H9 (cell line): ENCODE measurements around the gene KRTAP10-3. TPM values are rescaled to one million over a fixed set of nuclear protein-coding genes. Genes with fewer than 3 reads are reported as not detected.

Experiments used
- DNase-seq: peaks from one replicate; pipeline ENCODE4 v3.0.0-alpha.2; 2017
- H2AFZ ChIP-seq: one replicate; pipeline ENCODE4 v1.6.1; 2013; ENCODE audit warnings: mild to moderate bottlenecking, low read length, control low read depth, moderate library complexity
- H2AK5ac ChIP-seq: 2 replicates; pipeline ENCODE4 v1.6.1; 2013; ENCODE audit warnings: low read length, control low read depth, mixed read lengths; ENCODE audit not compliant: insufficient read length
- H2BK120ac ChIP-seq: one replicate; pipeline ENCODE4 v1.6.1; 2013; ENCODE audit warnings: low read depth, mild to moderate bottlenecking, low read length, control low read depth, inconsistent platforms; ENCODE audit not compliant: poor library complexity, severe bottlenecking
- H2BK12ac ChIP-seq: 2 replicates; pipeline ENCODE4 v1.6.1; 2013; ENCODE audit warnings: low read length, control low read depth, mixed read lengths, low read depth; ENCODE audit not compliant: insufficient read length
- H2BK15ac ChIP-seq: 2 replicates; pipeline ENCODE4 v1.6.1; 2013; ENCODE audit warnings: low read depth, low read length, control low read depth
- H2BK20ac ChIP-seq: one replicate; pipeline ENCODE4 v1.6.1; 2013; ENCODE audit warnings: low read depth, mild to moderate bottlenecking, low read length, control low read depth, inconsistent platforms; ENCODE audit not compliant: poor library complexity, severe bottlenecking
- H2BK5ac ChIP-seq: 2 replicates; pipeline ENCODE4 v1.6.1; 2013; ENCODE audit warnings: low read length, control low read depth, mixed read lengths; ENCODE audit not compliant: insufficient read length
- H3K14ac ChIP-seq: 2 replicates; pipeline ENCODE4 v1.6.1; 2013; ENCODE audit warnings: low read length, control low read depth; ENCODE audit not compliant: insufficient read depth
- H3K18ac ChIP-seq: 2 replicates; pipeline ENCODE4 v1.6.1; 2013; ENCODE audit warnings: low read depth, mild to moderate bottlenecking, mixed read lengths, low read length, control low read depth; ENCODE audit not compliant: insufficient read length
- H3K23ac ChIP-seq: 2 replicates; pipeline ENCODE4 v1.6.1; 2013; ENCODE audit warnings: low read length, control low read depth, mixed read lengths, low read depth; ENCODE audit not compliant: insufficient read length
- H3K23me2 ChIP-seq: 2 replicates; pipeline ENCODE4 v1.6.1; 2013; ENCODE audit warnings: low read depth, mild to moderate bottlenecking, mixed read lengths, low read length, control low read depth; ENCODE audit not compliant: insufficient read length, poor library complexity, severe bottlenecking
- H3K27ac ChIP-seq: 2 replicates; pipeline ENCODE4 v1.5.1; 2013; ENCODE audit warnings: low read length, control low read depth, mixed read lengths, low read depth; ENCODE audit not compliant: insufficient read length
- H3K27me3 ChIP-seq: 2 replicates; pipeline ENCODE4 v1.6.1; 2013; ENCODE audit warnings: low read length, control low read depth, inconsistent platforms; ENCODE audit not compliant: insufficient read depth
- H3K4ac ChIP-seq: 2 replicates; pipeline ENCODE4 v1.6.1; 2013; ENCODE audit warnings: low read depth, mild to moderate bottlenecking, control low read depth, inconsistent platforms, low read length, moderate library complexity
- H3K4me1 ChIP-seq: 2 replicates; pipeline ENCODE4 v1.6.1; 2013; ENCODE audit warnings: low read length, control low read depth, inconsistent platforms; ENCODE audit not compliant: insufficient read depth
- H3K4me2 ChIP-seq: 2 replicates; pipeline ENCODE4 v1.6.1; 2013; ENCODE audit warnings: low read length, control low read depth, mixed read lengths; ENCODE audit not compliant: insufficient read length, insufficient read depth
- H3K56ac ChIP-seq: 2 replicates; pipeline ENCODE4 v1.6.1; 2013; ENCODE audit warnings: low read depth, mild to moderate bottlenecking, mixed read lengths, low read length, control low read depth; ENCODE audit not compliant: insufficient read length
- H3K79me1 ChIP-seq: 2 replicates; pipeline ENCODE4 v1.6.1; 2013; ENCODE audit warnings: low read depth, mild to moderate bottlenecking, moderate library complexity, low read length, control low read depth, inconsistent platforms; ENCODE audit not compliant: insufficient read depth, poor library complexity, severe bottlenecking
- H3K79me2 ChIP-seq: 2 replicates; pipeline ENCODE4 v1.6.1; 2013; ENCODE audit warnings: low read length, control low read depth, inconsistent platforms; ENCODE audit not compliant: insufficient read depth
- H3K9ac ChIP-seq: 2 replicates; pipeline ENCODE4 v1.6.1; 2013; ENCODE audit warnings: low read length, control low read depth, mixed read lengths; ENCODE audit not compliant: insufficient read length; ENCODE audit errors: extremely low read depth
- H3K9me3 ChIP-seq: one replicate; pipeline ENCODE4 v1.6.1; 2013; ENCODE audit warnings: low read depth, low read length, inconsistent platforms; ENCODE audit not compliant: control insufficient read depth
- H3T11ph ChIP-seq: one replicate; pipeline ENCODE4 v1.6.1; 2013; ENCODE audit warnings: mild to moderate bottlenecking, low read length, control low read depth, inconsistent platforms
- H4K20me1 ChIP-seq: one replicate; pipeline ENCODE4 v1.6.1; 2013; ENCODE audit not compliant: control insufficient read depth, insufficient read length, insufficient read depth
- H4K5ac ChIP-seq: 2 replicates; pipeline ENCODE4 v1.6.1; 2013; ENCODE audit warnings: low read depth, mild to moderate bottlenecking, mixed read lengths, low read length, control low read depth; ENCODE audit not compliant: insufficient read length
- H4K8ac ChIP-seq: replicated peaks from 2 replicates; pipeline ENCODE4 v1.6.1; 2013; ENCODE audit warnings: low read length, control low read depth, mixed read lengths, low read depth; ENCODE audit not compliant: insufficient read length
- H4K91ac ChIP-seq: 2 replicates; pipeline ENCODE4 v1.6.1; 2013; ENCODE audit warnings: low read depth, mild to moderate bottlenecking, moderate library complexity, mixed read lengths, low read length, control low read depth; ENCODE audit not compliant: insufficient read length
- H3K27ac Mint-ChIP-seq, 3 experiments: 2 replicates in 2 of 3; 3 replicates in 1 of 3; pipeline ENCODE4 v1.8.0; 2020 to 2021; ENCODE audit warnings: mixed read lengths in 3 of 3, mild to moderate bottlenecking in 1 of 3, moderate library complexity in 1 of 3
- H3K27me3 Mint-ChIP-seq: 2 replicates; pipeline ENCODE4 v1.8.0; 2021; ENCODE audit warnings: low read depth, mild to moderate bottlenecking, moderate library complexity, mixed read lengths
- H3K36me3 Mint-ChIP-seq, 3 experiments: 2 replicates in 2 of 3; 3 replicates in 1 of 3; pipeline ENCODE4 v1.8.0; 2020 to 2021; ENCODE audit warnings: low read depth in 3 of 3, mixed read lengths in 3 of 3; ENCODE audit not compliant: insufficient read depth in 1 of 3
- H3K4me1 Mint-ChIP-seq, 2 experiments: 2 replicates each; pipeline ENCODE4 v1.8.0; 2020; ENCODE audit warnings: mixed read lengths in 2 of 2
- H3K4me3 Mint-ChIP-seq, 2 experiments: 2 replicates in 1 of 2; 3 replicates in 1 of 2; pipeline ENCODE4 v1.8.0; 2020 to 2021; ENCODE audit warnings: mild to moderate bottlenecking in 2 of 2, mixed read lengths in 2 of 2, moderate library complexity in 1 of 2
- H3K9me3 Mint-ChIP-seq, 2 experiments: 2 replicates in 1 of 2; 3 replicates in 1 of 2; pipeline ENCODE4 v1.8.0; 2020; ENCODE audit warnings: mild to moderate bottlenecking in 2 of 2, mixed read lengths in 2 of 2, moderate library complexity in 1 of 2
- WGBS: extraction: QIAGEN DNeasy Blood & Tissue Kit; methylation state at CpG from one replicate; pipeline ENCODE4 v1.1.7; 2013; ENCODE audit warnings: missing lambda C conversion rate, low lambda C conversion rate, mixed read lengths; ENCODE audit not compliant: insufficient read length; ENCODE audit errors: extremely low coverage; 5-methylcytosine and 5-hydroxymethylcytosine counted together
- total RNA-seq: library from RNA; stranded (reverse); gene quantifications from 2 replicates; pipeline ENCODE4 v1.2.1, GENCODE V29; 2021
- TF ChIP-seq, protein P1 (sequence below): fragments of 200-600 bp; sonication (generic); conservative IDR thresholded peaks from 3 replicates; pipeline ENCODE4 v1.8.0; 2021; ENCODE audit warnings: antibody characterized with exemption, mild to moderate bottlenecking

The KRTAP10-3 gene
- total RNA-seq, 1 experiment from 2014 or later, result not detected

- H3K4me3 Mint-ChIP-seq, result no peak overlapping the region
- peaks cover 4 to 8% of the 10 kb centered on the region in 2 experiments; a peak in 2 of 4 replicates for H3K4me1 Mint-ChIP-seq
- Histone ChIP-seq H4K91ac (no peak overlapping the region), H3K27me3 (no peaks in the 10 kb centered on the region), H3K23me2 (no peaks in the 10 kb centered on the region), H3K56ac (no peak overlapping the region), H3T11ph (no peak overlapping the region), H3K4me2 (no peak overlapping the region), H3K27ac (no peak overlapping the region), H4K20me1 (no peaks in the 10 kb centered on the region), H3K23ac (no peak overlapping the region), H2BK5ac (no peak overlapping the region), H4K8ac (no peak overlapping the region), H4K5ac (no peak overlapping the region), H3K9ac (no peak overlapping the region), H3K79me2 (no peaks in the 10 kb centered on the region), H2AFZ (no peak overlapping the region), H3K9me3 (no peaks in the 10 kb centered on the region), H3K79me1 (no peaks in the 10 kb centered on the region), H3K4ac (no peak overlapping the region), H3K18ac (no peak overlapping the region), H3K4me1 (no peaks in the 10 kb centered on the region), H3K14ac (no peak overlapping the region), H2AK5ac (no peak overlapping the region), H2BK120ac (no peak overlapping the region), H2BK15ac (no peak overlapping the region), H2BK20ac (no peak overlapping the region), H2BK12ac (no peak overlapping the region)
- H3K36me3 Mint-ChIP-seq, result peaks cover 2 to 8% (median 4%) of the 10 kb centered on the region in 3 experiments; a peak in 4 of 7 replicates
- TF ChIP-seq, protein P1, sequence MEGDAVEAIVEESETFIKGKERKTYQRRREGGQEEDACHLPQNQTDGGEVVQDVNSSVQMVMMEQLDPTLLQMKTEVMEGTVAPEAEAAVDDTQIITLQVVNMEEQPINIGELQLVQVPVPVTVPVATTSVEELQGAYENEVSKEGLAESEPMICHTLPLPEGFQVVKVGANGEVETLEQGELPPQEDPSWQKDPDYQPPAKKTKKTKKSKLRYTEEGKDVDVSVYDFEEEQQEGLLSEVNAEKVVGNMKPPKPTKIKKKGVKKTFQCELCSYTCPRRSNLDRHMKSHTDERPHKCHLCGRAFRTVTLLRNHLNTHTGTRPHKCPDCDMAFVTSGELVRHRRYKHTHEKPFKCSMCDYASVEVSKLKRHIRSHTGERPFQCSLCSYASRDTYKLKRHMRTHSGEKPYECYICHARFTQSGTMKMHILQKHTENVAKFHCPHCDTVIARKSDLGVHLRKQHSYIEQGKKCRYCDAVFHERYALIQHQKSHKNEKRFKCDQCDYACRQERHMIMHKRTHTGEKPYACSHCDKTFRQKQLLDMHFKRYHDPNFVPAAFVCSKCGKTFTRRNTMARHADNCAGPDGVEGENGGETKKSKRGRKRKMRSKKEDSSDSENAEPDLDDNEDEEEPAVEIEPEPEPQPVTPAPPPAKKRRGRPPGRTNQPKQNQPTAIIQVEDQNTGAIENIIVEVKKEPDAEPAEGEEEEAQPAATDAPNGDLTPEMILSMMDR, result no peak
- no CpG with 5 or more reads among the region's 13 CpGs for WGBS
- no peak overlapping the region for H3K27ac Mint-ChIP-seq
- DNase-seq, result no peak
- peaks cover 12% of the 10 kb centered on the region for H3K27me3 Mint-ChIP-seq
- no peaks in the 10 kb centered on the region for H3K9me3 Mint-ChIP-seq
Measured at GRCh38 chr21:44516342-44516741, 42.3 kb downstream of the KRTAP10-3 start.
